ENCODE data around the gene PAOX. TPM values are rescaled to one million over a fixed set of nuclear protein-coding genes. Genes with fewer than 3 reads are reported as not detected.

Gene PAOX
- total RNA-seq, 1 donor from 2014 or later, result 9.4 TPM

DNA sequence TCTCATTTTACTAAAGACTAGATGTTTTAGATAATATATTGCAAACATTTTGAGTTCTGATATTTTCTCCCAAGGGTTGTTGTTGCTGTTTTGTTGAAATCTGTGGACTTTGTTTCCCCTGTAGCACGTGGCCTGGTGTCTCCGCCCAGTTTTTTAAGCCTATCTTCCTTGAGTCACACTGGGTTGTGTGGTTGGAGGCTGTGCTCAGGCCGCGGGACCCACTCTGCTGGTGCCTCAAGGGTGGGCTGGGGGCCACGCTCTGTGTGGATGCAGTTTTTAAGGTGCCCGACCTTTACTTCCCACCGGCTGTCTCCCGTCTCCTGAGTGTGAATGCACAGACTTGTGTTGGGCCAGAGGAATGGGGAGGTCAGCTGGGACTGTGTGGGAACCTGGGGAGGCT lies 36.1 kb upstream of the PAOX start:
- H3K36me3 Mint-ChIP-seq (ENCODE audit: low read depth), result no peaks in the 10 kb centered on the region
- no peak for DNase-seq
- H3K9me3 Mint-ChIP-seq, result no peaks in the 10 kb centered on the region
- H3K4me3 Mint-ChIP-seq, result no peak overlapping the region
- intact Hi-C loops (cut with micrococcal nuclease), result no loop called here
- no peak overlapping the region for H3K27ac Mint-ChIP-seq
- H3K27me3 Mint-ChIP-seq, result peaks cover 18% of the 10 kb centered on the region
- peaks cover 3% of the 10 kb centered on the region for H3K4me1 Mint-ChIP-seq

DNA sequence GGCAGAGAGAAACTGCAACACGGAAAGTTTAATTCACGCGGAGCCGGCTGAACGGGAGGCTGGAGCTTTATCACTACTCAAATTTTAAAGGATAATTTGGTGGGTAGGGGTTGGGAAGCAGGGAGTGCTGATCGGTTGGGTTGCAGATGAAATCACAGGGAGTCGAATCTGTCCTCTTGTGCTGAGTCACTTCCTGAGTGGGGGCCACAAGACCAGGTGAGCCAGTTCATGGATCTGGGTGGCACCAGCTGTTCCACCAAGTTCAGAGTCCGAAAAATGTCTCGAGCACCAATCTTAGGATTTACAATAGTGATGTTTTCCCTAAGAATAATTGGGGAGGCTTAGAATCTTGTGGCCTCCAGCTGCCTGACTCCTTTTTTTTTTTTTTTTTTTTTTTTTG lies 35.5 kb upstream of the PAOX start:
- Mint-ChIP-seq H3K36me3 (ENCODE audit: low read depth) (no peaks in the 10 kb centered on the region), H3K9me3 (no peaks in the 10 kb centered on the region), H3K27me3 (peaks cover 18% of the 10 kb centered on the region), H3K27ac (no peak overlapping the region), H3K4me1 (peaks cover 3% of the 10 kb centered on the region), H3K4me3 (no peak overlapping the region)
- DNase-seq, result no peak
- intact Hi-C loops (cut with micrococcal nuclease), result no loop called here

DNA sequence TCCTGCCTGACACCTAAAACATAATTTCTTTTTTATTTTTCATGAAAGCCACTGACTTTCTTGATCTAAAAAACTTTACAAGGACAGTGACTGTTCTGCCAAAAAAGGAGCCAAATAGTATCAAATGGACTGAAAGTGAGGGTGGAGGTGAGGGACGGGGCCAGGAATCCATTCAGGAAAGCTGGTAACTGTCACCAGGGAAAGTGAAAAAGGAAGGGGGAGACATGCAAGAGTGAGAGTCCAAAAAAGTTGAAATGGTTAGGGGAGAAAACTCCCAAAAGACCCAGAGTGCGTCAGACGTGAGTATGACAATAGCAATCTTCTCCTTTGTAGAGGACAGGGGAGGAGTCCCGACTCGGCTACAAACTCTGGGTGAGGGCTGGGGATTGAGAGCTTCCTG lies 34.8 kb upstream of the PAOX start:
- Mint-ChIP-seq H3K27me3 (peaks cover 18% of the 10 kb centered on the region), H3K9me3 (no peaks in the 10 kb centered on the region), H3K36me3 (ENCODE audit: low read depth) (no peaks in the 10 kb centered on the region), H3K4me1 (peaks cover 3% of the 10 kb centered on the region), H3K27ac (no peak overlapping the region), H3K4me3 (no peak overlapping the region)
- DNase-seq, result no peak
- intact Hi-C loops (cut with micrococcal nuclease), result no loop called here

DNA sequence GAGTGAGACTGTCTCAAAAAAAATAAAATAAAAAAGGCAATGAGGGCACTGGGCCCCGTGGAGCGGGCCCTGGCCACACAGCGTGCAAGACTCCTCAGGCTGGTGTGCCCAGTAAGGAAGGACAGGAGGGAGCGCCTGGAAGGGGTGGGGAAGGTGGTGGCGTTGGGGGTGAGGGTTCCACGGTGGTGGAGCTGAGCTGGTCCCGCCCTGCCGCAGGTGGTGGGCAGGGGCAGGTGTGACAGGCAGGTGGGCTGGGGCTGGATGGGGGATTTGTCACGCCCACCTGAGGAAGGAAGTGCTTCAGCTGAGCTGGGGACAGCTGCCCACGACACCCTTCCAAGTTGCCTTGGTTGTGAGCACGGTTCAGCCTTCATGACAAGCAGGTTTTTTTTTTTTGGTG lies 32.6 kb upstream of the PAOX start:
- no peaks in the 10 kb centered on the region for H3K36me3 Mint-ChIP-seq (ENCODE audit: low read depth)
- H3K27me3 Mint-ChIP-seq, result peaks cover 18% of the 10 kb centered on the region
- DNase-seq, result no peak
- H3K9me3 Mint-ChIP-seq, result no peaks in the 10 kb centered on the region
- intact Hi-C loops (cut with micrococcal nuclease), result no loop called here
- no peak overlapping the region for H3K4me3 Mint-ChIP-seq
- no peak overlapping the region for H3K27ac Mint-ChIP-seq
- peaks cover 3% of the 10 kb centered on the region for H3K4me1 Mint-ChIP-seq

DNA sequence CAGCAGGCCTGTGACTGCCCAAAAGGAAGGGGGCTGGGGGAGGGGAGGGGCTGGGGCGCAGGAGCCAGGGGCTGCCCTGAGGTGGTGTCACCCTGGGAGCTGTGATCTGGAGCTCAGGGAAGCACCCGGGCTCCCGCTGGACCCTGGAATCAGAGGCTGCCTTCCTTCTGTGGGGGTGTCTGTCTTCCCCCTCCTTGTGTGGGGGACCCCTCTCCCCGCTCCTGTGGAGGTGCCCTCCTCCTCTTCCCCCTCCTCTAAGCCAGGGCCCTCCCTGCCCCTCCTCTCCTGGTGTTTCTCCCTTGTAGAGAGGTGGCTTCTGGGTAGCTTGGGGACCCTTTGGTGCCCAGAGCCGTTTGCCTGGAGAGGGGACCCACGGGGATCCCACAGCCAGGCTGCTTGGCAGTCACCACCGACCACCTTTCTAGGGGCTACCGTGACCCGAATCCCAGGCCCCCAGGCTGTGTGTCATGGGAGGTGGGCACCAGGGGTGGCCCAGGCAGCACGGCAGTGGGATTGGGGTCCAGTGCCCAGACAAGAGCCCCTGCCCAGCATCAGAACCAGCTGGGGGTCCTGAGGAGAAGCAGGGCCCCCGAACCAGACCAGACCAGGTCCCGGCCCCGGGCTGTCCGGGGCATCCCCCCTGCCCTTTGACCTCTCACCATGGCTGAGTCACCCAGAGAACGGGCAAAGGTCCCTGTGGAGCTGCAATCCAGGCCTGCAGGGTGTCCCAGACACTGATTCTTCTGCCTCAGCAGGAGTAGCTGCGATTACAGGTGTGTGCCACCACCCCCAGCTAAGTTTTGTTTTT lies 31.1 kb upstream of the PAOX start:
- Mint-ChIP-seq H3K4me1 (peaks cover 3% of the 10 kb centered on the region), H3K9me3 (no peaks in the 10 kb centered on the region), H3K4me3 (no peak overlapping the region), H3K27me3 (peaks cover 12% of the 10 kb centered on the region), H3K36me3 (ENCODE audit: low read depth) (no peaks in the 10 kb centered on the region), H3K27ac (no peak overlapping the region)
- no peak for DNase-seq
- intact Hi-C loops (cut with micrococcal nuclease), result no loop called here

DNA sequence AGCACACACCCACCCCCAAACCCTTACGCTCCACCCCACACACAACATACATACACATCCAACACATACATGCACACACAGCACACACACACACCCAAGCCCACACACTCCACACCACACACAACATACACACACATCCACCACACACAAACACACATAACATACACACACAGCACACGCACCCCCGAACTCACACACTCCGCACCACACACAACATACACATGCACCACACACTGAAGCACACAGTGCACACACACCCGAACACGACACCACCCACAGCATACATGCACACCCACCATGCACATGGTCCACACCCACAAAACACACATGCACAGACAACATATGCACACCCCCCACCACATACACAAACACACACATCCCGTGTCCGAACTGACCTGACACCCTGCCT lies 29.9 kb upstream of the PAOX start:
- no peaks in the 10 kb centered on the region for H3K4me1 Mint-ChIP-seq
- no peak overlapping the region for H3K4me3 Mint-ChIP-seq

DNA sequence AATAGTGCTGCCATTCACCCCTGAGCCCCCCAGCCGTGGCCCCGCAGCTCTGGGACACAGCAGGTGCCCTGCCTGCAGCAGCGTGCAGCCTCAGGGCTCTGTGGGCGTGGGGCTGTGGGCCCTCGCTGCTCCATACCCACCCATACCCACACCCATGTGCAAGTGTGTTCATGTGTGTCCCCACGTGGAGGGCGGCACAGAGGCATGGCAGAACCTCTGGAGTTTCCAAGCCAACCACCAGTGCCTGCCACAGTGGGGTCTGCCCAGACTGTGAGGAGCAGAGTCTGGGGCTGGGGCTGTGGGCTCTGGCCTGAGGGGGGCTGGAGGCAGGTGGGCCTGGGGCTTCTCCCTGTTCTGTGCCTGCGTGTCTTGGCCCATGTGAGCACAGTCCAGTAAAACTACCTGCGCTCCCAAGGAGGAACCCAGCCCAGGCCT lies 29.5 kb upstream of the PAOX start:
- H3K4me1 Mint-ChIP-seq, result no peaks in the 10 kb centered on the region
- no peaks in the 10 kb centered on the region for H3K9me3 Mint-ChIP-seq
- H3K27me3 Mint-ChIP-seq, result peaks cover 8% of the 10 kb centered on the region
- intact Hi-C loops (cut with micrococcal nuclease), result no loop called here
- H3K4me3 Mint-ChIP-seq, result no peak overlapping the region
- H3K36me3 Mint-ChIP-seq (ENCODE audit: low read depth), result no peaks in the 10 kb centered on the region
- H3K27ac Mint-ChIP-seq, result no peak overlapping the region
- no peak for DNase-seq

More for the DNA sequence above, 29.9 kb upstream of the PAOX start:
- Mint-ChIP-seq H3K27me3 (peaks cover 8% of the 10 kb centered on the region), H3K9me3 (no peaks in the 10 kb centered on the region), H3K27ac (no peak overlapping the region), H3K36me3 (ENCODE audit: low read depth) (no peaks in the 10 kb centered on the region)
- DNase-seq, result no peak
- intact Hi-C loops (cut with micrococcal nuclease), result no loop called here

- Mint-ChIP-seq H3K4me1 (no peaks in the 10 kb centered on the region), H3K27me3 (peaks cover 4% of the 10 kb centered on the region), H3K9me3 (no peaks in the 10 kb centered on the region), H3K27ac (no peak overlapping the region), H3K4me3 (no peak overlapping the region), H3K36me3 (ENCODE audit: low read depth) (no peaks in the 10 kb centered on the region)
- intact Hi-C loops (cut with micrococcal nuclease), result no loop called here
- no peak for DNase-seq
Measured at GRCh38 chr10:133350283-133350949, 28.6 kb upstream of the PAOX start.

- no peaks in the 10 kb centered on the region for H3K27me3 Mint-ChIP-seq
- no peaks in the 10 kb centered on the region for H3K4me1 Mint-ChIP-seq
- H3K27ac Mint-ChIP-seq, result no peak overlapping the region
- H3K9me3 Mint-ChIP-seq, result no peaks in the 10 kb centered on the region
- intact Hi-C loops (cut with micrococcal nuclease), result no loop called here
- no peak for DNase-seq
- no peak overlapping the region for H3K4me3 Mint-ChIP-seq
- H3K36me3 Mint-ChIP-seq (ENCODE audit: low read depth), result no peaks in the 10 kb centered on the region
Measured at GRCh38 chr10:133350950-133351329, 28.1 kb upstream of the PAOX start.

DNA sequence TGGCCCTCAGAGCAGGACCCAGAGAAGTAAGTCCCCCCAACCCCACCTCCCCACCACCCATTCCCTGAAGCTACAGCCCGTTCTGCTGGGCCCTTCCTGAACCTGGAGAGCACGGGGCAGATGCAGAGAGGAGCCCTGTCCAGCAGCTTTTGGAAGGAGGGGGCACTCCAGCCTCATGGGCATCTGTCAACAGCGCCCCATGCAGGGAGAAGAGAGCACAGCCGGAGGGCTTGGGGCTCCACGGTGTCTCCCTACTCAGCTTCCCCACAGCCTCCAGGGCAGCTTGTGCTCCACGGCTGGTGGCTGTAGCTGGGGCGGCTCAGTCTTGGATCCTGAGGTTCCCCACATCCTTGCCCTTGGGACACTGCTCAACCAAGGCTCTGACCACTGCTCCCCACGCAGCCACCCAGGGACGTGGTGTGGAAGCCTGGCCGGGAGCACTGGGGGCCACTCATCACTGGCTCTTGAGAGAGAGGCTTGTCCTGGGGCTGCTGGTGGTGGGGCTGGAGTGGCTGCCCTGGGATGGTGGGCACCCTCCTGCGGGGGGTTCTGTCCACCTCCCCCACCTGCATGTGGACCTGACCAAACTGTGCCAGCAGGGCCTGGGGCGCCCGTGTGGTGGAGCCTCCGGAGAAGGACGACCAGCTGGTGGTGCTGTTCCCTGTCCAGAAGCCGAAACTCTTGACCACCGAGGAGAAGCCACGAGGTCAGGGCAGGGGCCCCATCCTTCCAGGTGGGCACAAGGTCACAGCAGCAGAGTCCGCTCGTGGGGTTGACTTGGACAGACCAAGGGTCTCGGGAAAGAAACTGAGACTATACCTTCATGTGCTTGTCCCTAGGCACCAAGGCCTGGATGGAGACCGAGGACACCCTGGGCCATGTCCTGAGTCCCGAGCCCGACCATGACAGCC lies 27.4 kb upstream of the PAOX start:
- H3K4me1 Mint-ChIP-seq, result no peaks in the 10 kb centered on the region
- no peak overlapping the region for H3K27ac Mint-ChIP-seq
- DNase-seq, result no peak
- intact Hi-C loops (cut with micrococcal nuclease), result no loop called here
- no peaks in the 10 kb centered on the region for H3K9me3 Mint-ChIP-seq
- H3K36me3 Mint-ChIP-seq (ENCODE audit: low read depth), result peaks cover 3% of the 10 kb centered on the region
- H3K4me3 Mint-ChIP-seq, result no peak overlapping the region
- no peaks in the 10 kb centered on the region for H3K27me3 Mint-ChIP-seq

DNA sequence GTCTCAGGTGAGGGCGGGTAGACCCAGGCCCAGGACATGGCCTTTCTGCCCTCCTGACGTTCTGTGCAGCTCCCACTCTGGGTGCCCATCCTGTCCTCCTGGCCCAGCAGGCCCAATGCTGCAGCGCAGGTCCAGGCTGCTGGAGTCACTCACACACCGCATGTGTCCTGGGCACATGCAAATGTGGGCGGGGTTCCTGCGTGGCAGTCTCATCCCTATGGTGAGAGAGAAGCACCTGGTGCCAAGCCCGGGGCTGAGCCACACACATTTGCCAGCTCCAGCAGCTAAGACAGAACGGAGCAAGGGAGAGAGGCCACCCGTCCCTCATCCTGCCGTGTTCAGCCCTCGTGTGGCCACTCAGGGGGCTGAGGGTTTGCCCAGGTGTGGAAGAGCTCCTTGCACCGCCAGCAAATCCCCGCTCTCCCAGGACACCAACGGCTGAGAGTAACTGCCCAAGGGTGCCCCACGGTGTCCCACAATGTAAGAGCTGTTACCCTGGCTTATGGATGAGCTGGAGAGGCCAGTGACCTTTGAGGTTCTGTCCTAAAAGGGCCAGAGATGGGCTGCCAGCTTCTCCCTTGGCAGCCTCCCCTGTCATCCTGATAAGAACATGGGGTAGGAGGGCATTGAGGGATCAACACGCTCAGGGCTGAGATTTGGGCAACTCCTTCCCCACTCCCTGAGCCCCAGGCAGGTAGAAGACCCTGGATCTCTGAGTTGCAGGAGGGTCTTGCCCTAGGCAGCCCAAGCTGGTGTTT lies 25.7 kb upstream of the PAOX start:
- no peak overlapping the region for H3K4me3 Mint-ChIP-seq
- no peaks in the 10 kb centered on the region for H3K27me3 Mint-ChIP-seq
- intact Hi-C loops (cut with micrococcal nuclease), result no loop called here
- H3K36me3 Mint-ChIP-seq (ENCODE audit: low read depth), result peaks cover 3% of the 10 kb centered on the region
- no peaks in the 10 kb centered on the region for H3K9me3 Mint-ChIP-seq
- no peaks in the 10 kb centered on the region for H3K4me1 Mint-ChIP-seq
- no peak overlapping the region for H3K27ac Mint-ChIP-seq
- no peak for DNase-seq

DNA sequence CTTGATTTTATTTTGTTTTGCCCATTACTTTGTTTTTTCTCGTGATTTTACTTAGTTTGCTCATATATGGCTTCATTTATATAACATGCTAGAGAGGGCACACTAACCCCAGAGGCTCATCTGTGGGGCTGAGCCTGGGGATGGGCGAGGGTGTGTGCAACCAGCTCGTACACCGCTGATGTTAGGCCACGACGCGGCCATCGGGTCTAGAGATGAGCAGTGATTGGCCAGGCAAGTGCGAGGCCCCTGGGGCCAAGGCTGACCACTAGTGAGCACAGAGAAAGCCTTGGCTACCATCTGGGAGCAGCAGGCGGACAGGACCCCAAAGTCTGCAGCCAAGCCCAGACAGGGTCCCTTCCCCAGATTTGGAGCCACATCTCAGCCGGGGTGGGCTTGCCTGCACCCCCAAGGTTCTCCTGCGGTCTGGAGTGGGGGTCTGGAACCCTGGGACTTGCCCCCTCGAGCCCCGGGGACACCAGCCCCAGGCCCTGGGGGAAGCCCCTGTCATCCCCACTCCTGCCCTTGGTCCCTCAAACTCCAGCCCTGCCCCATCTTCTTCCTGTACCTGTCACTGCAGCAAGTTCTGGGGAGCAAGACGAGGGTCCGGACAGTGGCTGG lies 25.0 kb upstream of the PAOX start:
- intact Hi-C loops (cut with micrococcal nuclease), result no loop called here
- H3K27ac Mint-ChIP-seq, result no peak overlapping the region
- no peaks in the 10 kb centered on the region for H3K27me3 Mint-ChIP-seq

DNA sequence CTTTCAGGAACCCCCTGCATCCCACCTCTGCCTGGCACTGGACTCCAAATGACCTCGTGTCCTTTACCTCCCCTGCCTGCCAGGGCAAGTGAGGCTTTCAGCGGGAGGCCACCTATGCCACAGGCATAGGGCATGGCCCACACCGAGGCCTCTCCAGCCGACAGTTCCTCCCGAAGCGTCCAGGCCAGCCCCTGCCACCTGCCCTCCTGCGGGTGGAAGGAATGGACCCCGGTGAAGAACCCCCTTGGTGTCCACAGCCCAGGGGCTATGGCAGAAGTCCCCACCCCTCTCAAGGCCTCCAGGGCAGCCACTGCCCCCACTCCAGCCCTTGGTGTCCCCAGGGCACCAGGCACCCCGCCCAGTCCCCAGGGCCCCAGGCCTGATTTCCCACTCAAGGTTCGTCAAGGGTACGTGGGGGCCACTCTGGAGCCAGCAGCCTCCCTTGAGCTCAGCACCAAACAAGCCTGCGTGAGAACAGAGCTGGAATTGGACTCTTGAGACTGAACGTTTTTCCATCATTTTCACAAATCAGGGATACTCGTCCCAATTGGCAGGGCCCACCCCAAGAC lies 24.3 kb upstream of the PAOX start:
- Mint-ChIP-seq H3K36me3 (ENCODE audit: low read depth) (peaks cover 3% of the 10 kb centered on the region), H3K9me3 (no peaks in the 10 kb centered on the region), H3K4me3 (no peak overlapping the region), H3K4me1 (no peaks in the 10 kb centered on the region), H3K27ac (no peak overlapping the region), H3K27me3 (no peaks in the 10 kb centered on the region)
- DNase-seq, result no peak
- intact Hi-C loops (cut with micrococcal nuclease), result loop anchor here (5.0 kb wide), 1 partner anchor 77 kb away; the partner anchor contains the start of gene ADAM8

More for the DNA sequence above, 25.0 kb upstream of the PAOX start:
- peaks cover 3% of the 10 kb centered on the region for H3K36me3 Mint-ChIP-seq (ENCODE audit: low read depth)
- H3K4me3 Mint-ChIP-seq, result no peak overlapping the region
- DNase-seq, result no peak
- no peaks in the 10 kb centered on the region for H3K9me3 Mint-ChIP-seq
- H3K4me1 Mint-ChIP-seq, result no peaks in the 10 kb centered on the region

Measured in activated CD4-positive, alpha-beta T cell treated with anti-CD3 and anti-CD28 coated beads, Interleukin-2, amount 10 ng/mL, durations not matched to agents 24 days and 14 days (primary cell).